ENCODE data around the gene PSMA6.

Gene PSMA6

GRCh38 chr14:35337269-35338255 is 45.4 kb downstream of the PSMA6 start:
- Histone ChIP-seq H3K4me3 (no peak overlapping the region), H3K9me3 (no peaks in the 10 kb centered on the region), H3K27me3 (ENCODE audit: low read depth) (no peaks in the 10 kb centered on the region), H3K4me1 (peaks cover 20% of the 10 kb centered on the region), H3K36me3 (replicated peaks) (no peaks in the 10 kb centered on the region)
- in situ Hi-C loops (cut with MboI; ENCODE audit: low sequenced_read_pairs): no loop called here
- DNase-seq (ENCODE audit: low spot score in 2 of 2): no peak

- Histone ChIP-seq H3K4me1 (peaks cover 8% of the 10 kb centered on the region), H3K4me3 (no peak overlapping the region), H3K36me3 (replicated peaks) (no peaks in the 10 kb centered on the region), H3K27me3 (ENCODE audit: low read depth) (no peaks in the 10 kb centered on the region), H3K9me3 (no peaks in the 10 kb centered on the region)
- no peak for DNase-seq (ENCODE audit: low spot score in 2 of 2)
- in situ Hi-C loops (cut with MboI; ENCODE audit: low sequenced_read_pairs): no loop called here
These were observed 46.7 kb downstream of the PSMA6 start for GRCh38 chr14:35338731-35339405.

- Histone ChIP-seq H3K4me3 (no peak overlapping the region), H3K4me1 (peaks cover 8% of the 10 kb centered on the region), H3K36me3 (replicated peaks) (no peaks in the 10 kb centered on the region), H3K9me3 (no peaks in the 10 kb centered on the region), H3K27me3 (ENCODE audit: low read depth) (no peaks in the 10 kb centered on the region)
- in situ Hi-C loops (cut with MboI; ENCODE audit: low sequenced_read_pairs): no loop called here
- no peak for DNase-seq (ENCODE audit: low spot score in 2 of 2)
These were observed 47.7 kb downstream of the PSMA6 start for GRCh38 chr14:35339761-35340406.

GRCh38 chr14:35340616-35341453 is 48.7 kb downstream of the PSMA6 start:
- no peaks in the 10 kb centered on the region for H3K36me3 ChIP-seq (replicated peaks)
- H3K4me1 ChIP-seq: peaks cover 8% of the 10 kb centered on the region
- in situ Hi-C loops (cut with MboI; ENCODE audit: low sequenced_read_pairs): no loop called here
- H3K4me3 ChIP-seq: no peak overlapping the region
- no peak for DNase-seq (ENCODE audit: low spot score in 2 of 2)
- H3K9me3 ChIP-seq: no peaks in the 10 kb centered on the region
- H3K27me3 ChIP-seq (ENCODE audit: low read depth): no peaks in the 10 kb centered on the region

- Histone ChIP-seq H3K4me3 (no peak overlapping the region), H3K9me3 (no peaks in the 10 kb centered on the region), H3K27me3 (ENCODE audit: low read depth) (no peaks in the 10 kb centered on the region), H3K36me3 (replicated peaks) (no peaks in the 10 kb centered on the region), H3K4me1 (peaks cover 8% of the 10 kb centered on the region)
- in situ Hi-C loops (cut with MboI; ENCODE audit: low sequenced_read_pairs): no loop called here
- no peak for DNase-seq (ENCODE audit: low spot score in 2 of 2)
These were observed 49.2 kb downstream of the PSMA6 start for GRCh38 chr14:35341454-35341750.

GRCh38 chr14:35341751-35342488 is 49.7 kb downstream of the PSMA6 start:
- no peaks in the 10 kb centered on the region for H3K36me3 ChIP-seq (replicated peaks)
- in situ Hi-C loops (cut with MboI; ENCODE audit: low sequenced_read_pairs): no loop called here
- H3K4me1 ChIP-seq: peaks cover 8% of the 10 kb centered on the region
- H3K4me3 ChIP-seq: no peak overlapping the region
- H3K27me3 ChIP-seq (ENCODE audit: low read depth): no peaks in the 10 kb centered on the region
- DNase-seq (ENCODE audit: low spot score in 2 of 2): peak; percentile 49 to 89
- H3K9me3 ChIP-seq: no peaks in the 10 kb centered on the region

GRCh38 chr14:35342489-35343010 is 50.4 kb downstream of the PSMA6 start:
- Histone ChIP-seq H3K36me3 (replicated peaks) (no peaks in the 10 kb centered on the region), H3K4me1 (peaks cover 13% of the 10 kb centered on the region), H3K4me3 (no peak overlapping the region), H3K9me3 (no peaks in the 10 kb centered on the region), H3K27me3 (ENCODE audit: low read depth) (no peaks in the 10 kb centered on the region)
- in situ Hi-C loops (cut with MboI; ENCODE audit: low sequenced_read_pairs): no loop called here
- DNase-seq (ENCODE audit: low spot score in 2 of 2): no peak

GRCh38 chr14:35343702-35344101 is 51.5 kb downstream of the PSMA6 start:
- Histone ChIP-seq H3K4me3 (no peak overlapping the region), H3K4me1 (peaks cover 15% of the 10 kb centered on the region), H3K27me3 (ENCODE audit: low read depth) (no peaks in the 10 kb centered on the region), H3K9me3 (no peaks in the 10 kb centered on the region), H3K36me3 (replicated peaks) (no peaks in the 10 kb centered on the region)
- in situ Hi-C loops (cut with MboI; ENCODE audit: low sequenced_read_pairs): no loop called here
- no peak for DNase-seq (ENCODE audit: low spot score in 2 of 2)

- H3K4me3 ChIP-seq: no peak overlapping the region
- H3K4me1 ChIP-seq: peaks cover 15% of the 10 kb centered on the region
- DNase-seq (ENCODE audit: low spot score in 2 of 2): no peak
- H3K9me3 ChIP-seq: no peaks in the 10 kb centered on the region
- H3K27me3 ChIP-seq (ENCODE audit: low read depth): no peaks in the 10 kb centered on the region
- in situ Hi-C loops (cut with MboI; ENCODE audit: low sequenced_read_pairs): no loop called here
- H3K36me3 ChIP-seq (replicated peaks): no peaks in the 10 kb centered on the region
These were observed 52.1 kb downstream of the PSMA6 start for GRCh38 chr14:35344107-35344807.

- in situ Hi-C loops (cut with MboI; ENCODE audit: low sequenced_read_pairs): no loop called here
- no peaks in the 10 kb centered on the region for H3K9me3 ChIP-seq
- no peaks in the 10 kb centered on the region for H3K36me3 ChIP-seq (replicated peaks)
- no peaks in the 10 kb centered on the region for H3K27me3 ChIP-seq (ENCODE audit: low read depth)
- DNase-seq (ENCODE audit: low spot score in 2 of 2): no peak
- no peak overlapping the region for H3K4me3 ChIP-seq
- H3K4me1 ChIP-seq: peaks cover 10% of the 10 kb centered on the region; the same call in 1 of the 2 replicates
These were observed 54.6 kb downstream of the PSMA6 start for GRCh38 chr14:35346738-35347322.

GRCh38 chr14:35347323-35348043 is 55.3 kb downstream of the PSMA6 start:
- Histone ChIP-seq H3K4me3 (no peak overlapping the region), H3K9me3 (no peaks in the 10 kb centered on the region), H3K36me3 (replicated peaks) (no peaks in the 10 kb centered on the region), H3K27me3 (ENCODE audit: low read depth) (no peaks in the 10 kb centered on the region), H3K4me1 (peaks cover 7% of the 10 kb centered on the region; the same call in 1 of the 2 replicates)
- peak; percentile 63 to 65 for DNase-seq (ENCODE audit: low spot score in 2 of 2)
- in situ Hi-C loops (cut with MboI; ENCODE audit: low sequenced_read_pairs): no loop called here
